H9 (cell line): Measurements from ENCODE around the gene PKNOX2. TPM values are rescaled to one million over a fixed set of nuclear protein-coding genes. Genes with fewer than 3 reads are reported as not detected.

ENCODE experiments used
- DNase-seq: peaks from one replicate; pipeline ENCODE4 v3.0.0-alpha.2; 2017
- H2AFZ ChIP-seq: one replicate; pipeline ENCODE4 v1.6.1; 2013; ENCODE audit warnings: mild to moderate bottlenecking, low read length, control low read depth, moderate library complexity
- H2AK5ac ChIP-seq: 2 replicates; pipeline ENCODE4 v1.6.1; 2013; ENCODE audit warnings: low read length, control low read depth, mixed read lengths; ENCODE audit not compliant: insufficient read length
- H2BK120ac ChIP-seq: one replicate; pipeline ENCODE4 v1.6.1; 2013; ENCODE audit warnings: low read depth, mild to moderate bottlenecking, low read length, control low read depth, inconsistent platforms; ENCODE audit not compliant: poor library complexity, severe bottlenecking
- H2BK12ac ChIP-seq: 2 replicates; pipeline ENCODE4 v1.6.1; 2013; ENCODE audit warnings: low read length, control low read depth, mixed read lengths, low read depth; ENCODE audit not compliant: insufficient read length
- H2BK15ac ChIP-seq: 2 replicates; pipeline ENCODE4 v1.6.1; 2013; ENCODE audit warnings: low read depth, low read length, control low read depth
- H2BK20ac ChIP-seq: one replicate; pipeline ENCODE4 v1.6.1; 2013; ENCODE audit warnings: low read depth, mild to moderate bottlenecking, low read length, control low read depth, inconsistent platforms; ENCODE audit not compliant: poor library complexity, severe bottlenecking
- H2BK5ac ChIP-seq: 2 replicates; pipeline ENCODE4 v1.6.1; 2013; ENCODE audit warnings: low read length, control low read depth, mixed read lengths; ENCODE audit not compliant: insufficient read length
- H3K14ac ChIP-seq: 2 replicates; pipeline ENCODE4 v1.6.1; 2013; ENCODE audit warnings: low read length, control low read depth; ENCODE audit not compliant: insufficient read depth
- H3K18ac ChIP-seq: 2 replicates; pipeline ENCODE4 v1.6.1; 2013; ENCODE audit warnings: low read depth, mild to moderate bottlenecking, mixed read lengths, low read length, control low read depth; ENCODE audit not compliant: insufficient read length
- H3K23ac ChIP-seq: 2 replicates; pipeline ENCODE4 v1.6.1; 2013; ENCODE audit warnings: low read length, control low read depth, mixed read lengths, low read depth; ENCODE audit not compliant: insufficient read length
- H3K23me2 ChIP-seq: 2 replicates; pipeline ENCODE4 v1.6.1; 2013; ENCODE audit warnings: low read depth, mild to moderate bottlenecking, mixed read lengths, low read length, control low read depth; ENCODE audit not compliant: insufficient read length, poor library complexity, severe bottlenecking
- H3K27ac ChIP-seq: 2 replicates; pipeline ENCODE4 v1.5.1; 2013; ENCODE audit warnings: low read length, control low read depth, mixed read lengths, low read depth; ENCODE audit not compliant: insufficient read length
- H3K27me3 ChIP-seq: 2 replicates; pipeline ENCODE4 v1.6.1; 2013; ENCODE audit warnings: low read length, control low read depth, inconsistent platforms; ENCODE audit not compliant: insufficient read depth
- H3K4ac ChIP-seq: 2 replicates; pipeline ENCODE4 v1.6.1; 2013; ENCODE audit warnings: low read depth, mild to moderate bottlenecking, control low read depth, inconsistent platforms, low read length, moderate library complexity
- H3K4me1 ChIP-seq: 2 replicates; pipeline ENCODE4 v1.6.1; 2013; ENCODE audit warnings: low read length, control low read depth, inconsistent platforms; ENCODE audit not compliant: insufficient read depth
- H3K4me2 ChIP-seq: 2 replicates; pipeline ENCODE4 v1.6.1; 2013; ENCODE audit warnings: low read length, control low read depth, mixed read lengths; ENCODE audit not compliant: insufficient read length, insufficient read depth
- H3K56ac ChIP-seq: 2 replicates; pipeline ENCODE4 v1.6.1; 2013; ENCODE audit warnings: low read depth, mild to moderate bottlenecking, mixed read lengths, low read length, control low read depth; ENCODE audit not compliant: insufficient read length
- H3K79me1 ChIP-seq: 2 replicates; pipeline ENCODE4 v1.6.1; 2013; ENCODE audit warnings: low read depth, mild to moderate bottlenecking, moderate library complexity, low read length, control low read depth, inconsistent platforms; ENCODE audit not compliant: insufficient read depth, poor library complexity, severe bottlenecking
- H3K79me2 ChIP-seq: 2 replicates; pipeline ENCODE4 v1.6.1; 2013; ENCODE audit warnings: low read length, control low read depth, inconsistent platforms; ENCODE audit not compliant: insufficient read depth
- H3K9ac ChIP-seq: 2 replicates; pipeline ENCODE4 v1.6.1; 2013; ENCODE audit warnings: low read length, control low read depth, mixed read lengths; ENCODE audit not compliant: insufficient read length; ENCODE audit errors: extremely low read depth
- H3K9me3 ChIP-seq: one replicate; pipeline ENCODE4 v1.6.1; 2013; ENCODE audit warnings: low read depth, low read length, inconsistent platforms; ENCODE audit not compliant: control insufficient read depth
- H3T11ph ChIP-seq: one replicate; pipeline ENCODE4 v1.6.1; 2013; ENCODE audit warnings: mild to moderate bottlenecking, low read length, control low read depth, inconsistent platforms
- H4K20me1 ChIP-seq: one replicate; pipeline ENCODE4 v1.6.1; 2013; ENCODE audit not compliant: control insufficient read depth, insufficient read length, insufficient read depth
- H4K5ac ChIP-seq: 2 replicates; pipeline ENCODE4 v1.6.1; 2013; ENCODE audit warnings: low read depth, mild to moderate bottlenecking, mixed read lengths, low read length, control low read depth; ENCODE audit not compliant: insufficient read length
- H4K8ac ChIP-seq: replicated peaks from 2 replicates; pipeline ENCODE4 v1.6.1; 2013; ENCODE audit warnings: low read length, control low read depth, mixed read lengths, low read depth; ENCODE audit not compliant: insufficient read length
- H4K91ac ChIP-seq: 2 replicates; pipeline ENCODE4 v1.6.1; 2013; ENCODE audit warnings: low read depth, mild to moderate bottlenecking, moderate library complexity, mixed read lengths, low read length, control low read depth; ENCODE audit not compliant: insufficient read length
- H3K27ac Mint-ChIP-seq, 3 experiments: 2 replicates in 2 of 3; 3 replicates in 1 of 3; pipeline ENCODE4 v1.8.0; 2020 to 2021; ENCODE audit warnings: mixed read lengths in 3 of 3, mild to moderate bottlenecking in 1 of 3, moderate library complexity in 1 of 3
- H3K27me3 Mint-ChIP-seq: 2 replicates; pipeline ENCODE4 v1.8.0; 2021; ENCODE audit warnings: low read depth, mild to moderate bottlenecking, moderate library complexity, mixed read lengths
- H3K36me3 Mint-ChIP-seq, 3 experiments: 2 replicates in 2 of 3; 3 replicates in 1 of 3; pipeline ENCODE4 v1.8.0; 2020 to 2021; ENCODE audit warnings: low read depth in 3 of 3, mixed read lengths in 3 of 3; ENCODE audit not compliant: insufficient read depth in 1 of 3
- H3K4me1 Mint-ChIP-seq, 2 experiments: 2 replicates each; pipeline ENCODE4 v1.8.0; 2020; ENCODE audit warnings: mixed read lengths in 2 of 2
- H3K4me3 Mint-ChIP-seq, 2 experiments: 2 replicates in 1 of 2; 3 replicates in 1 of 2; pipeline ENCODE4 v1.8.0; 2020 to 2021; ENCODE audit warnings: mild to moderate bottlenecking in 2 of 2, mixed read lengths in 2 of 2, moderate library complexity in 1 of 2
- H3K9me3 Mint-ChIP-seq, 2 experiments: 2 replicates in 1 of 2; 3 replicates in 1 of 2; pipeline ENCODE4 v1.8.0; 2020; ENCODE audit warnings: mild to moderate bottlenecking in 2 of 2, mixed read lengths in 2 of 2, moderate library complexity in 1 of 2
- CTCF ChIP-seq: fragments of 200-600 bp; sonication (generic); conservative IDR thresholded peaks from 3 replicates; pipeline ENCODE4 v1.8.0; 2021; ENCODE audit warnings: antibody characterized with exemption, mild to moderate bottlenecking
- WGBS: extraction: QIAGEN DNeasy Blood & Tissue Kit; methylation state at CpG from one replicate; pipeline ENCODE4 v1.1.7; 2013; ENCODE audit warnings: missing lambda C conversion rate, low lambda C conversion rate, mixed read lengths; ENCODE audit not compliant: insufficient read length; ENCODE audit errors: extremely low coverage; 5-methylcytosine and 5-hydroxymethylcytosine counted together
- total RNA-seq: library from RNA; stranded (reverse); gene quantifications from 2 replicates; pipeline ENCODE4 v1.2.1, GENCODE V29; 2021

The PKNOX2 gene
- total RNA-seq, 1 experiment from 2014 or later = 1.3 TPM

- H3K14ac ChIP-seq = no peak overlapping the region
- no peaks in the 10 kb centered on the region for H4K20me1 ChIP-seq
- peaks cover 36 to 40% of the 10 kb centered on the region in 2 experiments for H3K4me1 Mint-ChIP-seq
- H2BK120ac ChIP-seq = no peak overlapping the region
- no peaks in the 10 kb centered on the region for H3K27me3 ChIP-seq
- H4K5ac ChIP-seq = no peak overlapping the region
- H3K23ac ChIP-seq = no peak overlapping the region
- WGBS = no CpG with 5 or more reads among the region's 2 CpGs
- no peaks in the 10 kb centered on the region for H3K27me3 Mint-ChIP-seq
- no peak overlapping the region for H3K4ac ChIP-seq
- H3K9me3 Mint-ChIP-seq = no peaks in the 10 kb centered on the region
- H3K27ac ChIP-seq = no peak overlapping the region
- no peaks in the 10 kb centered on the region for H3K9me3 ChIP-seq
- H3K23me2 ChIP-seq = no peaks in the 10 kb centered on the region
- H4K91ac ChIP-seq = no peak overlapping the region
- H2BK5ac ChIP-seq = no peak overlapping the region
- H3K9ac ChIP-seq = no peak overlapping the region
- no peak overlapping the region for H3T11ph ChIP-seq
- H2AFZ ChIP-seq = no peak overlapping the region
- no peaks in the 10 kb centered on the region for H3K79me1 ChIP-seq
- H2BK15ac ChIP-seq = no peak overlapping the region
- no peak overlapping the region for H2BK20ac ChIP-seq
- no peak overlapping the region; a peak in 2 of 7 replicates for H3K27ac Mint-ChIP-seq
- H2AK5ac ChIP-seq = no peak overlapping the region
- no peak overlapping the region for H3K4me2 ChIP-seq
- peaks cover 11% of the 10 kb centered on the region; the same call in 1 of the 2 replicates for H3K4me1 ChIP-seq
- no peak overlapping the region for H3K4me3 Mint-ChIP-seq
- no peak overlapping the region for H2BK12ac ChIP-seq
- H4K8ac ChIP-seq = no peak overlapping the region
- peaks cover 0 to 8% (median 0%) of the 10 kb centered on the region in 3 experiments; a peak in 1 of 7 replicates for H3K36me3 Mint-ChIP-seq
- TF ChIP-seq CTCF = no peak
- H3K79me2 ChIP-seq = no peaks in the 10 kb centered on the region
- DNase-seq = no peak
- H3K56ac ChIP-seq = no peak overlapping the region
- H3K18ac ChIP-seq = no peak overlapping the region
Measured at GRCh38 chr11:125394296-125394695, 229.7 kb downstream of the PKNOX2 start.
